Spinal cord (tissue), 10 donors: Measurements from ENCODE around the gene MYO1D. TPM values are rescaled to one million over a fixed set of nuclear protein-coding genes. Genes with fewer than 3 reads are reported as not detected.
A peak's percentile ranks its signal among the peaks of the same experiment; 100 is the strongest.
"Not testable (repeated sequence)": the region's sequence is repeated elsewhere in the genome, so short reads cannot be mapped to it uniquely, and the experiment has no call there.

Experiments used
- DNase-seq, 6 donors: peaks; one replicate each; pipeline versions ENCODE4 v3.0.0 to v3.0.0-alpha.2; 2013 to 2015; ENCODE audit warnings: low spot score in 6 of 6, low read depth in 4 of 6
- H3K27ac ChIP-seq: one replicate; pipeline ENCODE4 v1.5.1; 2013; ENCODE audit warnings: low read depth, low read length, control low read depth
- H3K27me3 ChIP-seq: one replicate; pipeline ENCODE4 v1.6.1; 2013; ENCODE audit warnings: low read length; ENCODE audit not compliant: control insufficient read depth, insufficient read depth
- H3K36me3 ChIP-seq: one replicate; pipeline ENCODE4 v1.6.1; 2013; ENCODE audit warnings: low read length; ENCODE audit not compliant: control insufficient read depth, insufficient read depth
- H3K4me1 ChIP-seq: one replicate; pipeline ENCODE4 v1.6.1; 2013; ENCODE audit warnings: low read length; ENCODE audit not compliant: control insufficient read depth, insufficient read depth
- H3K4me3 ChIP-seq: one replicate; pipeline ENCODE4 v1.5.1; 2013; ENCODE audit warnings: low read depth, low read length, control low read depth
- H3K9me3 ChIP-seq: one replicate; pipeline ENCODE4 v1.6.1; 2013; ENCODE audit warnings: low read length; ENCODE audit not compliant: control insufficient read depth, insufficient read depth
- WGBS: methylation state at CpG from one replicate; pipeline ENCODE4 v1.1.5; 2013; ENCODE audit warnings: missing lambda C conversion rate; ENCODE audit not compliant: insufficient coverage; 5-methylcytosine and 5-hydroxymethylcytosine counted together
- polyA plus RNA-seq, 2 donors: library from polyadenylated mRNA; unstranded; fragments of 120-200 nt; gene quantifications; one replicate each; pipeline ENCODE4 v1.2.1, GENCODE V29; 2013; ENCODE audit not compliant: insufficient read length in 2 of 2
- total RNA-seq, 2 donors: library from RNA; depleted of rRNA in 1 of 2; stranded (reverse); fragments of 120-200 nt in 1 of 2; fragments of >200 nt in 1 of 2; gene quantifications; one replicate each; pipeline versions ENCODE4 v1.2.3 to v1.2.4, GENCODE V29; 2013 to 2014
- donor health status: healthy.

Gene MYO1D
- total and polyA plus RNA-seq, 4 donors = 5.0 to 29.1 (median 9.2) TPM

- Histone ChIP-seq H3K27me3 (no peaks in the 10 kb centered on the region), H3K36me3 (no peaks in the 10 kb centered on the region), H3K27ac (no peak overlapping the region), H3K9me3 (no peaks in the 10 kb centered on the region), H3K4me1 (peaks cover 9% of the 10 kb centered on the region), H3K4me3 (no peak overlapping the region)
- 51% methylated on average over 5 of the region's 5 CpGs for WGBS
- DNase-seq = no peak
Observed at GRCh38 chr17:32541640-32542039, 335.3 kb downstream of the MYO1D start.

GRCh38 chr17:32536736-32537643 is 339.9 kb downstream of the MYO1D start:
- WGBS = no CpG with 5 or more reads among the region's 8 CpGs
- H3K27ac ChIP-seq = peak overlapping the region; percentile 33
- no peaks in the 10 kb centered on the region for H3K27me3 ChIP-seq
- no peaks in the 10 kb centered on the region for H3K4me1 ChIP-seq
- DNase-seq = peak in 1 of 6 donors; percentile 28
- H3K9me3 ChIP-seq = no peaks in the 10 kb centered on the region
- H3K36me3 ChIP-seq = no peaks in the 10 kb centered on the region
- H3K4me3 ChIP-seq = no peak overlapping the region

- Histone ChIP-seq H3K4me1 (no peaks in the 10 kb centered on the region), H3K9me3 (no peaks in the 10 kb centered on the region), H3K27ac (no peak overlapping the region), H3K36me3 (no peaks in the 10 kb centered on the region), H3K27me3 (no peaks in the 10 kb centered on the region), H3K4me3 (no peak overlapping the region)
- 69% methylated on average over 3 of the region's 3 CpGs for whole genome bisulfite sequencing
- DNase-seq = no peak
Observed at GRCh38 chr17:32533296-32533695, 343.6 kb downstream of the MYO1D start.

GRCh38 chr17:32529604-32530003 is 347.3 kb downstream of the MYO1D start:
- Histone ChIP-seq H3K27me3 (no peaks in the 10 kb centered on the region), H3K9me3 (no peaks in the 10 kb centered on the region), H3K4me1 (peaks cover 12% of the 10 kb centered on the region), H3K4me3 (no peak overlapping the region), H3K27ac (no peak overlapping the region), H3K36me3 (no peaks in the 10 kb centered on the region)
- 37% methylated on average over 9 of the region's 10 CpGs for WGBS
- DNase-seq = peak in 2 of 6 donors; percentile 38 to 76

- H3K4me1 ChIP-seq = peaks cover 12% of the 10 kb centered on the region
- no peaks in the 10 kb centered on the region for H3K9me3 ChIP-seq
- no peaks in the 10 kb centered on the region for H3K27me3 ChIP-seq
- H3K36me3 ChIP-seq = no peaks in the 10 kb centered on the region
- 81% methylated on average over 5 of the region's 7 CpGs for WGBS
- no peak overlapping the region for H3K27ac ChIP-seq
- DNase-seq = no peak
- H3K4me3 ChIP-seq = no peak overlapping the region
Observed at GRCh38 chr17:32528825-32529224, 348.1 kb downstream of the MYO1D start.

GRCh38 chr17:32527146-32527545 is 349.8 kb downstream of the MYO1D start:
- H3K4me3 ChIP-seq = no peak overlapping the region
- peaks cover 12% of the 10 kb centered on the region for H3K4me1 ChIP-seq
- H3K27me3 ChIP-seq = no peaks in the 10 kb centered on the region
- 80% methylated on average over 3 of the region's 4 CpGs for WGBS
- peak in 1 of 6 donors; percentile 47 for DNase-seq
- H3K27ac ChIP-seq = no peak overlapping the region
- no peaks in the 10 kb centered on the region for H3K36me3 ChIP-seq
- H3K9me3 ChIP-seq = no peaks in the 10 kb centered on the region

- Histone ChIP-seq H3K27me3 (no peaks in the 10 kb centered on the region), H3K27ac (no peak overlapping the region), H3K9me3 (no peaks in the 10 kb centered on the region), H3K36me3 (no peaks in the 10 kb centered on the region), H3K4me3 (no peak overlapping the region), H3K4me1 (peaks cover 23% of the 10 kb centered on the region)
- DNase-seq = no peak
- WGBS = no CpG with 5 or more reads among the region's 4 CpGs
Observed at GRCh38 chr17:32525122-32525521, 351.8 kb downstream of the MYO1D start.

GRCh38 chr17:32524553-32524880 is 352.4 kb downstream of the MYO1D start:
- H3K4me1 ChIP-seq = peaks cover 26% of the 10 kb centered on the region
- H3K27me3 ChIP-seq, DNase-seq, H3K36me3 ChIP-seq, H3K4me3 ChIP-seq, H3K27ac ChIP-seq, H3K9me3 ChIP-seq: not testable (repeated sequence)
- WGBS = 95% methylated on average over 4 of the region's 6 CpGs

- Histone ChIP-seq H3K9me3 (no peaks in the 10 kb centered on the region), H3K27me3 (no peaks in the 10 kb centered on the region), H3K27ac (no peak overlapping the region), H3K4me1 (peaks cover 28% of the 10 kb centered on the region), H3K4me3 (no peak overlapping the region), H3K36me3 (no peaks in the 10 kb centered on the region)
- DNase-seq = peak in 2 of 6 donors; percentile 23 to 43
- WGBS = 77% methylated on average over 6 of the region's 12 CpGs
Observed at GRCh38 chr17:32523827-32524552, 352.9 kb downstream of the MYO1D start.
